ENCODE results near the gene UGT2A1.
A peak's percentile ranks its signal among the peaks of the same experiment; 100 is the strongest.
"Not testable (repeated sequence)": the region's sequence is repeated elsewhere in the genome, so short reads cannot be mapped to it uniquely, and the experiment has no call there.

UGT2A1 gene

DNA sequence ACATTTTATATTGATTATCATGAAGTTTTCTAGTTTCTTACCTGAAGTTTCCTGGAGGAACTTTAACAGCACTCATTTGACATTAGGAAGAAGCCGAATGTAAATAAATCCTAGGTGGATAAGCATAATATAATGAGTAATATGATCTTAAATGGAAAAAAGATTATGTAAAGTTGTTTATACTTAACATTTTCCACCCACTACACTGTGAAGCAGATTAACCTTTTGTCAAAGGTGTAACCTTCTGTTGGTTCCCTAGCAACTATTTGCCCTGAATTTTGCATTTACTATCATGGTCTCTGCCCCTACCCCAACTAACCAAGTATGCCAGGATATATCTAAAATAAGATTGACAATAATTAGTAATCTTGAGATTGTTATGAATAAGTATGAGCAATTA is at the start of gene UGT2A1:
Gene UGT2A1 (minus strand): TSS at position 101 of the 400 bp plus-strand sequence. CDS start 5,603 bp downstream, outside the sequence.
- no peak for DNase-seq (ENCODE audit: low read depth)

DNA sequence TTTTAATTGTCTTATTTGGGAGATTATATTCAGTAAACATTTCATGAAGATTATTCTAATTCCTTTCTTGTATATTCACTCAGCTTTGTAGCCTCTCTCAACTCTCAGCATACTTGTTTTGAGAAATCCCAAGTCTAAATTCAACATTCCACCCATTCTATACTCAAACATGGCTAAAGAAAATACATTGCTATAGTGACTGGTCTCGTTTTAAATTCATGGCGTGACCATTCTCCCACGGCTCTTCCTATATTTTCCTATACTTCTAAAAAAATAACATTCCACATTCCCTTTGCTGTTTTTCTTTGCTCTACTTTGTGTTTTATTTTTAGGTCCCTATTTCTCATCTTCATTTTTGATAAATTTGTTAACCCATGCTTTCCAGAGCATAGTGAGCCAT is 49.2 kb upstream of the UGT2A1 start:
- DNase-seq (ENCODE audit: low read depth): no peak

DNA sequence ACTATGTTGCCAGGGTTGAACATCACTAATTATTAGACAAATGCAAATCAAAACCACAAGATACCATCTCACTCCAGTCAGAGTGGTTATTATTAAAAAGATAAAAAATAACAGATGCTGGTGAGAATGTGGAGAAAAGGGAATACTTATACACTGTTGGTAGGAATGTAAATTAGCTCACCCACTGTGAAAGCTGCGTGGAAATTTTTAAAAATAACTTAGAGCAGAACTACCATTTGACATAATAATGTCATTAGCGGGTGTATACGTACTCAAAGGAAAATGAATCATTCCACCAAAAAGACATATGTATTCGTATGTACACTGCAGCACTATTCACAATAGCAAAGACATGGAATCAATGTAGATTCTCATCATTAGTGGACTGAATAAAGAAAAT is 48.6 kb upstream of the UGT2A1 start:
- DNase-seq (ENCODE audit: low read depth): no peak

DNA sequence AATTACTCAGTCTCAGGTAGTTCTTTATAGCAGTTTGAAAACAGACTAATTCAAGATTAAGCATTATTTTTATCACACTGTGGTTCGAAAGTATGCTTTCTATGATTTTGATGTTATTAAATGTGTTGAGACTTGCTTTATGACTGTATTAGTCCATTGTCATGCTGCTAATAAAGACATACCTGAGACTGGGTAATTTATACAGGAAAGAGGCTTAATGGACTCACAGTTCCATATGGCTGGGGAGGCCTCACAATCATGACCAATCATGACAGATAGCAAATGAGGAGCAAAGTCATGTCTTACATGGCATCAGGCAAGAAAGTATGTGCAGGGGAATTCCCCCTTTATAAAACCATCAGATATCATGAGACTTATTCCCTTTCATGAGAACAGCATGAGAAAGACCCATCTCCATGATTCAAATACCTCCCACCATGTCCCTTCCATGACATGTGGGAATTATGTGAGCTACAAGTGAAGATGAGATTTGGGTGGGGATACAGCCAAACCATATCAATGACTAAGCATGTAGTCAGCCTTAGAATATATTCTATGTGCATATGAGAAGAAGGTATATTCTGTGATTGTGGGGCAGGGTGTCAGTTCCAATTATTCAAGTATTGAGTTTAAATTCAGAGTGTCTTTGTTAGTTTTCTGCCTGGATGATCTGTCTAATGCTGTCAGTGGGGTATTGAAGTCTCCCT is 44.6 kb upstream of the UGT2A1 start:
- no peak for DNase-seq (ENCODE audit: low read depth)

DNA sequence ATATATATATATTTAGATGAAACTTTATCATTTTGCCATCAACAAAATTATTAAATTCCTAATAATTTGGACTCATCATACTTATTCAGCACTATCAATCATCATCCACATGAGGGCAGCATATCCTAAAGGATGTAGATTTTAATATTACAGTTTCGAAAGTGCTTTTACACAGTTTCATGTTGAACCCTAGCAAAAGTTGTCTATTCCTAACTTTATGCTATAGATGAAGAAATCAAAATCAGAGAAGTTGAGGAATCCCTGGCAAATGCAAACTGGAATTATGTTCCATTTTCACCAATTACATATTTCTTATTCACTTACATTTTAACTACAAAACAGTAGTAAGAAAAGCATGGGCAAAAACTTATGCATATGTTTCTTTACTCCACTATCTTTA is 36.6 kb upstream of the UGT2A1 start:
- DNase-seq (ENCODE audit: low read depth): peak; percentile 5

DNA sequence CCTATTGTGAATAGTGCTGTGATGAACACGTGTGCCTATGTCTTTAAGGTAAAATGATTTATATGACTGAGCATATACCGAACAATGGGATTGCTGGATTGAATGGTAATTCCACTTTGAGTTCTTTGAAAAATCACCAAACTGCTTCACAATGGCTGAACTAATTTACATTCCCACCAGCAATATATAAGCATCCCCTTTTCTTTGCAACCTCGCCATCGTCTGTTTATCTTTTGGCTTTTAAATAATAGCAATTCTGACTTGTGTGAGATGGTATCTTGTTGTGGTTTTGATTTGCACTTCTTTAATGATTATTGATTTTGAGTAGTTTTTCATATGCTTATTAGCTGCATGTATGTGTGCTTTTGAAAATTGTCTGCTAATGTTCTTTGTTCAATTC is 31.8 kb upstream of the UGT2A1 start:
- DNase-seq (ENCODE audit: low read depth): no peak

DNA sequence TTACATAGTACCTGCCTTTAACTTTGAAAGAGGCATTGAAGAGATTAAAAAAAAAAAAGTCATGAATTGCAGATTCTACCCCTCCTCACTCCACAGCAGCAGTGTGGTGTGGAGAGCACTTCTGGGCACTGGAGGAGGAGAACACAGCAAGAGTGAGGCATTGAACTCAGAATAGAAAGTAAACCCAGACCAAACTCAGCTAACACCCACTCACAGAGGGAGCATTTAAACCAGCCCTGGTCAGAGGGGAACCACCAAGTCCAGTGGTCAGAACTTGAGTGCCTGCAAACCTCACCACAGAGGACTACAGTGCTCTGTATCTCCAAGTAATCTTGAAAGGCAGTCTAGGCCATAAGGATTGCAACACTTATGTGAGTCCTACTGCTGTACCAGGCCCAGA is 15.6 kb upstream of the UGT2A1 start:
- DNase-seq (ENCODE audit: low read depth): no peak

DNA sequence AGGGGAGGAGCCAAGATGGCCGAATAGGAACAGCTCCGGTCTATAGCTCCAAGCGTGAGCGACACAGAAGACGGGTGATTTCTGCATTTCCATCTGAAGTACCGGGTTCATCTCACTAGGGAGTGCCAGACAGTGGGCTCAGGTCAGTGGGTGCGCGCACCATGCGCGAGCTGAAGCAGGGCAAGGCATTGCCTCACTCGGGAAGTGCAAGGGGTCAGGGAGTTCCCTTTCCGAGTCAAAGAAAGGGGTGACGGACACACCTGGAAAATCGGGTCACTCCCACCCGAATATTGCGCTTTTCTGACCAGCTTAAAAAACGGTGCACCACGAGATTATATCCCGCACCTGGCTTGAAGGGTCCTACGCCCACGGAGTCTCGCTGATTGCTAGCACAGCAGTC is 11.0 kb upstream of the UGT2A1 start:
- DNase-seq (ENCODE audit: low read depth): not testable (repeated sequence)

DNA sequence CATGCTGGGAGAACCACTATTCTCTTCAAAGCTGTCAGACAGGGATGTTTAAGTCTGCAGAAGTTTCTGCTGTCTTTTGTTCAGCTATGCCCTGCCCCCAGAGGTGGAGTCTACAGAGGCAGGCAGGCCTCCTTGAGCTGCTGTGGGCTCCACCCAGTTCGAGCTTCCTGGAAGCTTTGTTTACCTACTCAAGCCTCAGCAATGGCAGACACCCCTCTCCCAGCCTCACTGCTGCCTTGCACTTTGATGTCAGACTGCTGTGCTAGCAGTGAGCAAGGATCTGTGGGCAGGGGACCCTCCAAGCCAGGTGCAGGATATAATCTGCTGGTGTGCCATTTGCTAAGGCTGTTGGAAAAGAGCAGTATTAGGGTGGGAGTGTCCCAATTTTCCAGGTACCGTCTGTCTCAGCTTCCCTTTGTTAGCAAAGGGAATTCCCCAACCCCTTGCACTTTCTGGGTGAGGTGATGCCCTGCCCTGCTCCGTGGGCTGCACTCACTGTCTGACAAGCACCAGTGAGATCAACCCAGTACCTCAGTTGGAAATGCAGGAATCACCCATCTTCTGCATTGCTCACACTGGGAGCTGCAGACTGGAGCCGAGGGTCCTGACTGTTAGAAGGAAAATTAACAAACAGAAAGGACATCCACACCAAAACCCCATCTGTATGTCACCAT is 8.2 kb upstream of the UGT2A1 start:
- not testable (repeated sequence) for DNase-seq (ENCODE audit: low read depth)

DNA sequence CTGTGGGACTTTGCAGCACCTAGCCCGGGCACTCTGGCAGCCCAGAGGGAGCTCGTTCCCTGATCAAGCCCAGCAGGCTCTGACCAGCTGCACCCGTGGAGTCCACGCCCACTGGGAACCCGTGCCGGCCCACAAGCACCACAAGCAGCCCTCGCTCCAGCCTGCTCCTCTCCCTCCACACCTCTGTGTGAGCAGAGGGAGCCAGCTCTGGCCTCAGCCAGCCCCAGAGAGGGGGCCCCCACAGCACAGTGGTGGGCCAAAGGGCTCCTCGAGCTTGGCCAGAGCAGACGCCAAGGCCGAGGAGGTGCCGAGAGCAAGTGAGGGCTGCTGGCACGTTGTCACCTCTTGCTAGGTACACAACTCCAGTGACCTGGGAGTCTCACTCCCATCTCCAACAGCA is 5.1 kb upstream of the UGT2A1 start:
- no peak for DNase-seq (ENCODE audit: low read depth)

DNA sequence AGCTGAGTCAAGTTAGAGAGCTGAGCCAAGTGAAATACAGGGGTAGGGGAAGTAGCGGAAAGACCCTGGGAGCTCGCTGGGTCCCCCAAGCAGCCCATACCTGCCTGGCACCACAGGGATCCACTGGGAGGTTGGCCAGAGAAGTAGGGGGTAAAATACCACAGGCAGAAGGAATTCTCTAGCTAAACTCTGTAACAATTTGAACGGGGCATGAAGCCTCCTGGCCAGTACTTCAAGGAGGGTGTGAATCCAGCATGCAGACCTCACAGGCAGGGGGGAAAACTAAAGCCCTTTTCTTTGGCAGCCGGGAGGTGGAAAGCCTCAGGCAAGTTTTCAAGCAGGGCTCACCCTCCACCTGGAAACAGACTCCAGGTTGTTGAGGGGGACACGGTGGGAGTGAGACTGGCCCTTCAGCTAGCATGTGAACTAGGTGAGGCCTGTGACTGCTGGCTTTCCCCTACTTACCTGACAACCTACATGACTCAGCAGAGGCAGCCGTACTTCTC is 3.7 kb upstream of the UGT2A1 start:
- DNase-seq (ENCODE audit: low read depth): no peak

DNA sequence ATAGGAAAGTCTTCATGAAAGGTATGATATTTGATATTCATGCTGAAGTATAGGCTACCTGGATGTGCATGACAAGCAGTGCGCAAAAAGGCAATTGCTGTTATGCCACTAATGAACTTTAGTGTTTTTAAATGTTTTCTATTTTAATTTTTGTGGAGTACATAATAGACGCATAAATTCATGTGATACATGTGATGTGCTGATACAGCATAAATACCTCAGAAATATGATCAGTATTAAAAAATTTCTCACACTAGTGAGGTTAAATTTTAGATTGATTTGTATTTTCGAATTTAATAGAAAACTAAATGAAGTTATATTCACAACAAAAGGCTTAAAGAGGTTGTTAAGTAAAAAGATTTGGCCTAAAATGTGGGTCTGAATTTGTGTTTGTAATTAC is 2.2 kb downstream of the UGT2A1 start:
- DNase-seq (ENCODE audit: low read depth): no peak

DNA sequence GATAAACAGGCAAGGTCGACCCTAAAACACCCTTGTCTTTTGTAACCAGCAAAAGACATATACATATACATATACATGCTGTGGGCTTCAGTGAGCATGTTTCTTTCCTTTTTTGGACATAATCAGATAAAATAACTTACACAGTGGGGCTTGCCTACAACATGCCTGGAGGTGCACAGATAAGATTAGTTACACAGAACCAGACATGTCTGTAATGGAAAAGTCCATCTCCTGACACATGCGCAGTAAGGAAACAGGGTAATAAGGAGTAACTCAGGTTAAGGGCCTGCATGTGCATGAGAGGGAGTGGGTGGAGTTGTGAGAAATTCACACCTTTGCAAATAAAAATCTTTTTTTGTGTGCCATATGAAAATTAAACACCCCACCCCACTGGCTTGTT is 3.4 kb downstream of the UGT2A1 start:
- no peak for DNase-seq (ENCODE audit: low read depth)

DNA sequence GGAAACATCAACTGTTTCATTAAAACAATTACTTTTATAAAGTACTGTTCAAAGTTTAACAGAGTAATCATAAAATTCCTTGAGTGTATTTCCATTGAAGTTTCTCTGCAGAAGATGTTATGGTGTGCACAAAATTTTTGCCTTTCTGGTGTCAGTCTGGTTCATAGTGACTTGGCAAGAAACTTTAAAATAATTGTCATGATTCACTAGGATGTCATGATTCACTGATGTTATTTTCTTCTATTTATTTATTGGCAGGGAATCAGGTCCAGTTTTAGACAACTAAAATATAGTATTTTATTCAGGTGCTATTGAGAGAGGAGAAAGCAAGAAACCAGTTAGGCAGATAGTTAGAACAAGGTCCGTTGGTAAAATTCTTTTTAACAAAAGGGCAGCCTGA is 3.8 kb downstream of the UGT2A1 start:
- DNase-seq (ENCODE audit: low read depth): no peak

DNA sequence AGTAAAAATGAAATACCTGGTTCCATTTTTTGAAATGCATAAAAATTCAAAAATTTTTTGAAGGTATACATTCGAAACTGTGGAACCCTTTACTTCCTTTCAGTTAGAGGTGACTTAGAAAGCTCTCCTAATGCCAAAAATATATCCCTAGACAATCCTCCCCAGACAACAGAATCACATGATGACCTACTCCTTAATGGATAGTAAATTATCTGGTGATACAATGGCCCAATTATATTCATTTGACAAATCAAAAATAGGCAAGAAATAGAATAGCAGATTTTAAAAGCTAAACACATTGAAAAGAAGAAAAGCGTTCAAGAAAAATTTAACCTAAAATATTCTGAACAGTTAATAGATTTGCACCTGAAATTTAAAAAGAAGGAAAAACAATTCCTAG is 10.1 kb downstream of the UGT2A1 start:
- no peak for DNase-seq (ENCODE audit: low read depth)

DNA sequence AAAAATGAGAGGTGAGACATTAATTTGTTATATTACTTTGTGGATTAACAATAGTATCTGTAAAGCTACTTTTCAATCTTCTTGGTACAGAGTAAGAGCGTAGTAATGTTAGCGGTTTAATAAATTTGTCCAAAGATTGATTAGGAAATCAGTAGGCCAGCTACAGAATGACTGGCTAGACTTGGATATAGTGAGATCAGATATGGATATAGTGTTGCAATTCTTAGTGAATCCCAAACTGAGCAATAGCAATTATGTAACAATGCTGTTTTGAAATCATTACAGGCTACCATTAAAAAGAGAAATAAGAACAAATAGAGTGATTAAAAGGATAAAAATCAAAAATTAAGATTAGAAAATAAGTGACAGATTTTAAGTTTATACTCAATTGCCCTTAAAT is 12.8 kb downstream of the UGT2A1 start:
- DNase-seq (ENCODE audit: low read depth): no peak

DNA sequence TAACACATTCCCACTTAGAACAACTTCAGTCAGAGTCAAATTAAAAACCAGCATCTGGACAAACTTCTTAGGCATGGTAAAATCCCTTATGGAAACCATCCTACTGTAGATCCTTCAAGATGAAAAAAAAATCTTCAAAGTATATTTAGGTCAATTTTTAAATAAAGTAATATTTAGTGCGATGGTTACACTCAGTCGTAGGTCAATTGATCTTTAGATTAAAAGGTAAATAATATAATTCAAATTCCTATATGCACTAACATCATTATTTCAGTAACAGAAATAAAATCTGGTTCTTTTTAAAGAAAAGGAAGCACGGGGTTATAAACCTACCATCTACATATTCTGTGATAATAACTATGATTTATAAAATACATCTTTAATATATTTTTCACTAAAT is 13.5 kb downstream of the UGT2A1 start, which contains the start of gene UGT2A2:
Gene UGT2A2 (minus strand): TSS at position 101 of the 400 bp plus-strand sequence. CDS start 2 bp downstream, at position 99.
- no peak for DNase-seq (ENCODE audit: low read depth)

DNA sequence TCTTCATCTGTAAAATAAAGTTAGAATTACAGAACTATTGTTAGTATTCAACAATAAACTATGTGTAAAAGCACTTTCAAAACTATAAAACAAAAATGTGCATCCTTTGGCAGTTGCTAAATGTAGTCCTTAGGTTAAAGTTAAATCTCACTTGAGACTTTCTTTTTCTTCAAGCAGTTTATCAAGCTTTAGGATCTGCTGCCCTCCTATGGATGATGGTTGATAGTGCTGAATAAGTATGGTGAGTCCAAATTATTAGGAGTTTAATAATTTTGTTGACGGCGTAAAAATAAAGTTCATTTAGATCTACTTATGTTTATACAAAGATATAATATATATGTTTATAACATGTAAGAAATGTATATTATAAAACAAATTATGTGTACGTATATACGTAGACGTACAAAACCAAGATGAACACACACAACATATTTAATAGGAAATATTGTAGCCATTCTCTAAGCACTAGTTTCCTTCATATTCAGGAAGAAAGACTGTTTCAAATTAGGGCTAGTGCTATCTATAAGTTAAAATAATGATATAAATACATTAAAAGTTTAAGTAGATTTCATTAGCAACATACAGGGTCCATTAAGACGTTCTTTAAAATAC is 35.9 kb downstream of the UGT2A1 start:
- peak; percentile 4 for DNase-seq (ENCODE audit: low read depth)

DNA sequence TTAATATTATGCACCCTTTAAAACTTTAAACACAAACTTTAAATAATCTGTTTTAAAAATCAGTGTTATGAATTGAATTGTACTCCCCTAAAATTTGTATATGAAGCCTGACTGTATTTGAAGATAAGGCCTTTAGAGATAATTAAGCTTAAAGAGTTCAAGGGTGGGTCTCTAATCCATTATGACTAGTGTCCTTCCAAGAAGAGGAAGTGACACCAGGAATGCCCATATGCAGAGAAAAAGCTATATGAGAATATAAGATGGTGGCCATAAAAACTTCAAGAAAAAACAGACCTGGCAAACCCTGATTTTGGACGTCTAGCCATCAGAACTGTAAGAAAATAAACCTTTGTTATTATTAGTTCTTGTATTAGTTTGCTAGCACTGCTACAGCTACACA is 42.6 kb downstream of the UGT2A1 start:
- DNase-seq (ENCODE audit: low read depth): no peak

DNA sequence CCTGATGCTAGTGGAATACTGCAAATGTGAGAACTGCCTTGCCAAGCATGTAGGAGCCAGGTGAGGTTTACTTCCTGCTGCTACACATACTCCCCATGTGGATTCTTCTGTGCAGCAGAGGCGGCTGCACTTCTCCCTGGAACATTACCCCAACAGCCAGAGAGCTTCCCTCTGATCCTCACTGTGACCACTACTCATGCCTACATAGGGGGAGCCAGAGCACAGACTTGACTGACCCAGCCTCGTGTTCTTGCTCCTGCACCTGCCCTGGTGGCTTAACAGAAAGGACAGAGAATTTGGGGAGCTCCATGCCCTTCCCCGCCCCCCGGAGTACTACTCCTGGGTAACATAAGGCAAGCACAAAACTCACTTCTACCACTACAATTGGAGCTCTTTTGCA is 52.0 kb downstream of the UGT2A1 start:
- no peak for DNase-seq (ENCODE audit: low read depth)

DNA sequence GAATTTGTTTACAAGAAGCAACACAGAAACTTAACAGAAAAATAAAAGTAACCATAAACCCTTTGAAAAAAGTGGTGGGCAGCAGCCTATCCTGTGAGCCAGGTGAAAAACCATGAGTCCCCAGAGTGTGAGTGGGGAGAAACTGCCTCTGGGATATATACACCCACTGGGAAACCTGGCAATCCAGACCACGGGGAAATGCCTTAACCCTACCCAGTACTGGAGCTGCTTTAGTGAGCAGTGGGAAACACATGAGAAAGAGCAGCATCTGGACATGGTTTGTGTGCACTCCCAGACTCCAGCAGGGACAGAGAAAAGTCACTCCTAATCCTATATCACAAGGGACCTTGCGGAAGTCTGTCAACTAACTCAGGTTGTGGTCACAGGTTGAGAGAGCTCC is 53.0 kb downstream of the UGT2A1 start:
- no peak for DNase-seq (ENCODE audit: low read depth)

DNA sequence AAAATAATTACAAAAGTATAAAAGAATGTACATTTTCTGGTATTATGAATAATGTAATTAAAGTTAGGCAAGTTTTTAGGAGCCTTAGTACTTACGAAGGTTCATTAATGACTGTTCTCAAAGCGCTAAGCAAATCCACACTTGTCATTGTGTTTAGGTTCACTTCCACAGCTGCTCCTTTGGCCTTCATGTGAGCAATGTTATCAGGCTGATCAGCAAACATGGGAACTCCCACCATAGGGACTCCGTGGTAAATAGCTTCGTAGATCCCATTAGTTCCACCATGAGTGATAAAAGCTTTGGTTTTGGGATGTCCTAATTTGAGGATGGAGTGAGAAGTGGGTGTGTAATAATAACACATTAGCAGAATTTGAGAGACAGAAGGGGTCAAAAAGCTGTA is 58.7 kb downstream of the UGT2A1 start:
- no peak for DNase-seq (ENCODE audit: low read depth)

DNA sequence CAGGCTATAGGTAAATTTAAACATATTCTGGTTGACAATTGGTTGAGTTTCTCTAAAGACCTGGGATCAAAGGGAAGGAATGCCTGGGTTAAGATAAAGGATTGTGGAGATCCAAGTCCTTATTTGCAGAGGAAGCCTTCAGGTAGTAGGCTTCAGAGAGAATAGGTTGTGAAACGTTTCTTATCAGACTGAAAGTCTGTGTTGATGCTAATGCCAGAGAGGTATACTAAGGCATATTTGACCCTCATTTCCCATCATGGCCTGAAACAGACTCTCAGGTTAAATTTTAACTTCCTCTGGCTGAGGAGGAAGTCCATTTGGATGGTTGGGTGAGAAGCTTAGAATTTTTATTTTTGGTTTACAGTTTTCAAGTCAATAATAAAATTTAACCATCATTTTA is 61.7 kb downstream of the UGT2A1 start:
- DNase-seq (ENCODE audit: low read depth): no peak

Measured in HS-27A (cell line).